Mesenchymal stem cell (in vitro differentiated cells and primary cell): ENCODE data around the gene PGA3. TPM values are rescaled to one million over a fixed set of nuclear protein-coding genes. Genes with fewer than 3 reads are reported as not detected.
"Not testable (repeated sequence)": the region's sequence is repeated elsewhere in the genome, so short reads cannot be mapped to it uniquely, and the experiment has no call there.

Source experiments
- DNase-seq: peaks from one replicate; pipeline ENCODE4 v3.0.0-alpha.2; 2013
- H2AFZ ChIP-seq: one replicate; pipeline ENCODE4 v1.6.1; 2013; ENCODE audit warnings: low read depth, mild to moderate bottlenecking, control low read depth, inconsistent platforms, low read length, moderate library complexity
- H2AK5ac ChIP-seq: 2 replicates; pipeline ENCODE4 v1.6.1; 2013; ENCODE audit warnings: low read length, moderate library complexity, mild to moderate bottlenecking, inconsistent platforms; ENCODE audit not compliant: severe bottlenecking
- H2BK120ac ChIP-seq: one replicate; pipeline ENCODE4 v1.6.1; 2013; ENCODE audit warnings: low read depth, mild to moderate bottlenecking, inconsistent platforms, low read length, moderate library complexity
- H2BK12ac ChIP-seq, 2 experiments: one replicate each; pipeline ENCODE4 v1.6.1; 2013; ENCODE audit warnings: inconsistent platforms in 2 of 2, low read length in 2 of 2, mild to moderate bottlenecking in 2 of 2, moderate library complexity in 2 of 2, control low read depth in 1 of 2
- H2BK15ac ChIP-seq: one replicate; pipeline ENCODE4 v1.6.1; 2013; ENCODE audit warnings: mild to moderate bottlenecking, low read depth, inconsistent platforms; ENCODE audit not compliant: poor library complexity, severe bottlenecking
- H2BK5ac ChIP-seq: 2 replicates; pipeline ENCODE4 v1.6.1; 2013; ENCODE audit warnings: low read depth, mild to moderate bottlenecking, low read length, control low read depth, inconsistent platforms; ENCODE audit not compliant: poor library complexity, severe bottlenecking
- H3K14ac ChIP-seq, 2 experiments: one replicate each; pipeline ENCODE4 v1.6.1; 2013; ENCODE audit warnings: inconsistent platforms in 2 of 2, low read length in 2 of 2, control low read depth in 1 of 2, mild to moderate bottlenecking in 1 of 2, moderate library complexity in 1 of 2
- H3K18ac ChIP-seq, 2 experiments: one replicate each; pipeline ENCODE4 v1.6.1; 2013; ENCODE audit warnings: inconsistent platforms in 2 of 2, low read length in 2 of 2, control low read depth in 1 of 2, low read depth in 1 of 2, mild to moderate bottlenecking in 1 of 2
- H3K23ac ChIP-seq, 2 experiments: one replicate each; pipeline ENCODE4 v1.6.1; 2013; ENCODE audit warnings: inconsistent platforms in 2 of 2, low read length in 2 of 2, mild to moderate bottlenecking in 2 of 2, moderate library complexity in 2 of 2, control low read depth in 1 of 2
- H3K27ac ChIP-seq: 2 replicates; pipeline ENCODE4 v1.5.1; 2013; ENCODE audit warnings: mild to moderate bottlenecking, moderate library complexity, low read length, control low read depth, inconsistent platforms; ENCODE audit not compliant: poor library complexity, severe bottlenecking
- H3K27me3 ChIP-seq, 2 experiments: 2 replicates each; pipeline versions ENCODE4 v1.6.1 to v1.7.0; 2013; ENCODE audit warnings: low read length in 2 of 2, mild to moderate bottlenecking in 2 of 2, moderate library complexity in 2 of 2, control low read depth in 1 of 2, inconsistent platforms in 1 of 2; ENCODE audit not compliant: control insufficient read depth in 1 of 2, insufficient read depth in 1 of 2
- H3K36me3 ChIP-seq, 2 experiments: 2 replicates each; pipeline versions ENCODE4 v1.6.1 to v1.7.0; 2013; ENCODE audit warnings: low read length in 2 of 2, control low read depth in 1 of 2, inconsistent platforms in 1 of 2, low read depth in 1 of 2, mild to moderate bottlenecking in 1 of 2; ENCODE audit not compliant: insufficient read depth in 2 of 2, control insufficient read depth in 1 of 2
- H3K4ac ChIP-seq, 2 experiments: one replicate each; pipeline ENCODE4 v1.6.1; 2013; ENCODE audit warnings: inconsistent platforms in 2 of 2, low read length in 2 of 2, mild to moderate bottlenecking in 2 of 2, moderate library complexity in 2 of 2, control low read depth in 1 of 2, low read depth in 1 of 2
- H3K4me1 ChIP-seq: 2 replicates; pipeline ENCODE4 v1.6.1; 2013; ENCODE audit warnings: low read depth, low read length, control low read depth; ENCODE audit not compliant: control insufficient read depth, insufficient read depth
- H3K4me2 ChIP-seq: 2 replicates; pipeline ENCODE4 v1.6.1; 2013; ENCODE audit warnings: low read length, mild to moderate bottlenecking, inconsistent platforms; ENCODE audit not compliant: poor library complexity, severe bottlenecking
- H3K4me3 ChIP-seq, 2 experiments: 2 replicates each; pipeline versions ENCODE4 v1.5.1 to v1.7.0; 2013; ENCODE audit warnings: low read length in 2 of 2, mild to moderate bottlenecking in 2 of 2, control low read depth in 1 of 2, low read depth in 1 of 2; ENCODE audit not compliant: insufficient read depth in 1 of 2
- H3K79me1 ChIP-seq: replicated peaks from 2 replicates; pipeline ENCODE4 v1.6.1; 2013; ENCODE audit warnings: mild to moderate bottlenecking, control low read depth, low read length, inconsistent platforms; ENCODE audit not compliant: poor library complexity, severe bottlenecking
- H3K9ac ChIP-seq: 2 replicates; pipeline ENCODE4 v1.7.0; 2013; ENCODE audit warnings: mild to moderate bottlenecking, low read length, moderate library complexity
- H3K9me3 ChIP-seq: 2 replicates; pipeline ENCODE4 v1.7.0; 2013; ENCODE audit warnings: mild to moderate bottlenecking, low read length; ENCODE audit not compliant: control insufficient read depth
- H4K8ac ChIP-seq: one replicate; pipeline ENCODE4 v1.6.1; 2013; ENCODE audit warnings: inconsistent platforms, mild to moderate bottlenecking, low read length, moderate library complexity
- H4K91ac ChIP-seq: one replicate; pipeline ENCODE4 v1.6.1; 2013; ENCODE audit warnings: mild to moderate bottlenecking, low read length, inconsistent platforms
- WGBS: methylation state at CpG from one replicate; pipeline ENCODE4 v1.1.7; 2013; ENCODE audit warnings: mixed read lengths; 5-methylcytosine and 5-hydroxymethylcytosine counted together
- polyA plus RNA-seq, 2 experiments: library from polyadenylated mRNA; stranded (reverse); fragments of 200-250 nt; gene quantifications; one replicate each; pipeline ENCODE4 v1.2.3, GENCODE V29; 2013

The PGA3 gene
- not detected for polyA plus RNA-seq (2013, experiment 1 of 2)
- not detected for polyA plus RNA-seq (2013, experiment 2 of 2)

GRCh38 chr11:61202950-61203746 is at the start of gene PGA3:
Gene PGA3 (plus strand): TSS chr11:61203515. CDS start chr11:61203565, 50 bp downstream.
- not testable (repeated sequence) for H2AK5ac ChIP-seq, H2BK12ac ChIP-seq, H3K4me2 ChIP-seq, H3K9ac ChIP-seq, H3K36me3 ChIP-seq, DNase-seq, H3K18ac ChIP-seq, H3K4me1 ChIP-seq, H3K14ac ChIP-seq, H2BK5ac ChIP-seq, H4K8ac ChIP-seq, H2AFZ ChIP-seq, H2BK120ac ChIP-seq, H3K4me3 ChIP-seq, H3K4ac ChIP-seq, H4K91ac ChIP-seq, H3K23ac ChIP-seq, H3K27ac ChIP-seq, H3K79me1 ChIP-seq, H2BK15ac ChIP-seq
- Histone ChIP-seq H3K27me3 (peaks cover 12 to 14% of the 10 kb centered on the region in 2 experiments), H3K9me3 (peaks cover 14% of the 10 kb centered on the region)
- WGBS = 72% methylated on average over 5 of the region's 18 CpGs

GRCh38 chr11:61153593-61154095 is 49.7 kb upstream of the PGA3 start:
- Histone ChIP-seq H3K27me3 (no peaks in the 10 kb centered on the region), H3K14ac (no peak overlapping the region), H3K4me1 (peaks cover 29% of the 10 kb centered on the region), H3K36me3 (peaks cover 7 to 14% of the 10 kb centered on the region in 2 experiments), H4K8ac (peak overlapping the region; percentile 27), H2AK5ac (peak overlapping the region; percentile 42), H2BK5ac (peak overlapping the region; percentile 80), H4K91ac (no peak overlapping the region), H3K9me3 (peaks cover 19% of the 10 kb centered on the region), H2BK120ac (no peak overlapping the region), H3K4me2 (no peak overlapping the region), H3K23ac (no peak overlapping the region), H3K4me3 (peak overlapping the region in 1 of 2 experiments; percentile 35), H2BK15ac (no peak overlapping the region), H2BK12ac (no peak overlapping the region), H3K18ac (no peak overlapping the region), H2AFZ (no peak overlapping the region), H3K27ac (peak overlapping the region; percentile 97), H3K9ac (peak overlapping the region; percentile 81), H3K4ac (peak overlapping the region; percentile 46 to 54), H3K79me1 (peaks cover 17% of the 10 kb centered on the region)
- WGBS = 68% methylated on average over 2 of the region's 2 CpGs
- peak; percentile 89 for DNase-seq

GRCh38 chr11:61154528-61154927 is 48.8 kb upstream of the PGA3 start:
- Histone ChIP-seq H3K14ac (no peak overlapping the region), H3K4me1 (peaks cover 27% of the 10 kb centered on the region), H3K79me1 (peaks cover 15% of the 10 kb centered on the region), H4K8ac (no peak overlapping the region), H3K4me3 (no peak overlapping the region), H3K4me2 (no peak overlapping the region), H3K9ac (no peak overlapping the region), H3K23ac (no peak overlapping the region), H4K91ac (no peak overlapping the region), H2AFZ (no peak overlapping the region), H3K9me3 (peaks cover 19% of the 10 kb centered on the region), H3K27ac (no peak overlapping the region), H3K27me3 (no peaks in the 10 kb centered on the region), H2AK5ac (no peak overlapping the region), H3K4ac (no peak overlapping the region), H3K18ac (no peak overlapping the region), H2BK5ac (no peak overlapping the region), H2BK120ac (no peak overlapping the region), H2BK12ac (no peak overlapping the region), H2BK15ac (no peak overlapping the region), H3K36me3 (peaks cover 7 to 14% of the 10 kb centered on the region in 2 experiments)
- DNase-seq = no peak
- WGBS = 100% methylated on average over 3 of the region's 4 CpGs

- H2BK12ac ChIP-seq = no peak overlapping the region
- no peak overlapping the region for H3K4me3 ChIP-seq
- no peak overlapping the region for H3K23ac ChIP-seq
- H4K91ac ChIP-seq = no peak overlapping the region
- H2BK5ac ChIP-seq = no peak overlapping the region
- H3K79me1 ChIP-seq = peaks cover 15% of the 10 kb centered on the region
- no peak for DNase-seq
- H3K4me2 ChIP-seq = no peak overlapping the region
- H2AK5ac ChIP-seq = peak overlapping the region; percentile 63
- no peak overlapping the region for H3K9ac ChIP-seq
- no peak overlapping the region for H2BK120ac ChIP-seq
- H3K36me3 ChIP-seq = peaks cover 7 to 14% of the 10 kb centered on the region in 2 experiments
- peaks cover 20% of the 10 kb centered on the region for H3K4me1 ChIP-seq
- WGBS = 100% methylated on average over 1 of the region's 1 CpG
- H2AFZ ChIP-seq = no peak overlapping the region
- H4K8ac ChIP-seq = no peak overlapping the region
- no peak overlapping the region for H3K27ac ChIP-seq
- no peak overlapping the region for H3K18ac ChIP-seq
- no peak overlapping the region for H3K4ac ChIP-seq
- no peaks in the 10 kb centered on the region for H3K27me3 ChIP-seq
- H2BK15ac ChIP-seq = no peak overlapping the region
- no peak overlapping the region for H3K14ac ChIP-seq
- H3K9me3 ChIP-seq = peaks cover 19% of the 10 kb centered on the region
Measured at GRCh38 chr11:61155312-61155711, 48.0 kb upstream of the PGA3 start.
